Activated CD8-positive, alpha-beta T cell treated with anti-CD3 and anti-CD28 coated beads, Interleukin-2, amount 10 ng/mL, durations not matched to agents 7 days and 5 days (primary cell): ENCODE measurements around the gene CD300LB. TPM values are rescaled to one million over a fixed set of nuclear protein-coding genes. Genes with fewer than 3 reads are reported as not detected.
A peak's percentile ranks its signal among the peaks of the same experiment; 100 is the strongest.
"Not testable (repeated sequence)": the region's sequence is repeated elsewhere in the genome, so short reads cannot be mapped to it uniquely, and the experiment has no call there.

Source experiments
- ATAC-seq: fragments of 150-1000 bp; cut with Tn5 transposase; one replicate; pipeline ENCODE4 v1.10.0; 2021; ENCODE audit warnings: moderate library complexity
- CTCF ChIA-PET: fragments of 350-600 bp; sonication (Branson Sonifier 250); formaldehyde crosslinking; loops from one replicate; lab custom pipeline; 2021; ENCODE audit warnings: antibody characterized with exemption; lab: Charles Lee
- POLR2A ChIA-PET: fragments of 350-600 bp; sonication (Branson Sonifier 250); formaldehyde crosslinking; loops from one replicate; lab custom pipeline; 2021; ENCODE audit warnings: antibody characterized with exemption; lab: Charles Lee
- DNase-seq: peaks from one replicate; pipeline ENCODE4 v3.0.0-alpha.2; 2020
- H3K27ac Mint-ChIP-seq: one replicate; pipeline ENCODE4 v1.8.0; 2021; ENCODE audit warnings: mild to moderate bottlenecking, mixed read lengths
- H3K27me3 Mint-ChIP-seq: one replicate; pipeline ENCODE4 v1.8.0; 2021; ENCODE audit warnings: low read depth, mixed read lengths
- H3K36me3 Mint-ChIP-seq: one replicate; pipeline ENCODE4 v1.8.0; 2021; ENCODE audit warnings: low read depth, mixed read lengths
- H3K4me1 Mint-ChIP-seq: one replicate; pipeline ENCODE4 v1.8.0; 2021; ENCODE audit warnings: low read depth, mixed read lengths
- H3K4me3 Mint-ChIP-seq: one replicate; pipeline ENCODE4 v1.8.0; 2021; ENCODE audit warnings: mild to moderate bottlenecking, mixed read lengths
- H3K9me3 Mint-ChIP-seq: one replicate; pipeline ENCODE4 v1.8.0; 2022; ENCODE audit warnings: mixed read lengths; ENCODE audit not compliant: insufficient read depth
- total RNA-seq, 2 experiments: library from RNA; stranded (reverse); gene quantifications; one replicate each; pipeline ENCODE4 v1.2.3, GENCODE V29; 2021

Gene CD300LB
- total RNA-seq, 2 experiments from 2014 or later, result not detected

- H3K27me3 Mint-ChIP-seq, result peaks cover 35% of the 10 kb centered on the region
- CTCF ChIA-PET, result interaction anchor here (0.8 to 1.2 kb wide), 3 partner anchors 74 to 144 kb away, joined by 3 to 4 read pairs (median 4); no protein-coding TSS in a partner anchor
- peaks cover 12% of the 10 kb centered on the region for H3K36me3 Mint-ChIP-seq
- POLR2A ChIA-PET, result interaction anchor here (0.7 kb wide), 1 partner anchor 98 kb away, joined by 5 read pairs; no protein-coding TSS in a partner anchor
- H3K9me3 Mint-ChIP-seq, result no peaks in the 10 kb centered on the region
- ATAC-seq, result no peak
- no peak overlapping the region for H3K4me3 Mint-ChIP-seq
- no peak for DNase-seq
- no peak overlapping the region for H3K27ac Mint-ChIP-seq
- peaks cover 5% of the 10 kb centered on the region for H3K4me1 Mint-ChIP-seq
These were observed 19.2 kb downstream of the CD300LB start for GRCh38 chr17:74512036-74512435.

- no peaks in the 10 kb centered on the region for H3K9me3 Mint-ChIP-seq
- peaks cover 27% of the 10 kb centered on the region for H3K27me3 Mint-ChIP-seq
- no peaks in the 10 kb centered on the region for H3K4me1 Mint-ChIP-seq
- H3K4me3 Mint-ChIP-seq, result no peak overlapping the region
- ChIA-PET POLR2A (no interaction called here), CTCF (no interaction called here)
- no peaks in the 10 kb centered on the region for H3K36me3 Mint-ChIP-seq
- no peak overlapping the region for H3K27ac Mint-ChIP-seq
- no peak for ATAC-seq
- DNase-seq, result no peak
These were observed 23.1 kb downstream of the CD300LB start for GRCh38 chr17:74508156-74508555.

GRCh38 chr17:74503949-74504348 is 27.3 kb downstream of the CD300LB start:
- H3K4me1 Mint-ChIP-seq, H3K9me3 Mint-ChIP-seq, POLR2A ChIA-PET, H3K4me3 Mint-ChIP-seq, H3K36me3 Mint-ChIP-seq, ATAC-seq, H3K27ac Mint-ChIP-seq, CTCF ChIA-PET, DNase-seq: not testable (repeated sequence)
- H3K27me3 Mint-ChIP-seq, result peaks cover 14% of the 10 kb centered on the region

GRCh38 chr17:74502861-74503260 is 28.4 kb downstream of the CD300LB start:
- ATAC-seq, result no peak
- no peak overlapping the region for H3K27ac Mint-ChIP-seq
- H3K4me3 Mint-ChIP-seq, result no peak overlapping the region
- H3K27me3 Mint-ChIP-seq, result peaks cover 11% of the 10 kb centered on the region
- no peaks in the 10 kb centered on the region for H3K9me3 Mint-ChIP-seq
- H3K36me3 Mint-ChIP-seq, result no peaks in the 10 kb centered on the region
- H3K4me1 Mint-ChIP-seq, result no peaks in the 10 kb centered on the region
- ChIA-PET POLR2A (no interaction called here), CTCF (interaction anchor here (0.7 to 1.0 kb wide), 2 partner anchors 30 to 154 kb away, joined by 3 to 4 read pairs; no protein-coding TSS in a partner anchor)
- DNase-seq, result no peak

- POLR2A ChIA-PET, result no interaction called here
- no peaks in the 10 kb centered on the region for H3K36me3 Mint-ChIP-seq
- H3K27me3 Mint-ChIP-seq, result no peaks in the 10 kb centered on the region
- H3K27ac Mint-ChIP-seq, result no peak overlapping the region
- ATAC-seq (no peak), DNase-seq (no peak)
- H3K9me3 Mint-ChIP-seq, result no peaks in the 10 kb centered on the region
- no peak overlapping the region for H3K4me3 Mint-ChIP-seq
- CTCF ChIA-PET, result interaction anchor here (1.3 to 2.4 kb wide), 2 partner anchors 131 to 157 kb away, joined by 4 to 12 read pairs; no protein-coding TSS in a partner anchor
- H3K4me1 Mint-ChIP-seq, result no peaks in the 10 kb centered on the region
These were observed 31.3 kb downstream of the CD300LB start for GRCh38 chr17:74499992-74500391.

GRCh38 chr17:74497471-74497870 is 33.8 kb downstream of the CD300LB start:
- CTCF ChIA-PET, result interaction anchor here (1.7 to 8.3 kb wide), 2 partner anchors 40 to 117 kb away, joined by 6 to 66 read pairs; no protein-coding TSS in a partner anchor
- Mint-ChIP-seq H3K27ac (no peak overlapping the region), H3K27me3 (peaks cover 3% of the 10 kb centered on the region), H3K36me3 (no peaks in the 10 kb centered on the region), H3K4me3 (no peak overlapping the region), H3K9me3 (no peaks in the 10 kb centered on the region), H3K4me1 (peaks cover 6% of the 10 kb centered on the region)
- DNase-seq (no peak), ATAC-seq (no peak)
- POLR2A ChIA-PET, result interaction anchor here (0.6 kb wide), 1 partner anchor 267 kb away, joined by 3 read pairs; no protein-coding TSS in a partner anchor

- POLR2A ChIA-PET, result no interaction called here
- ATAC-seq (peak; percentile 72), DNase-seq (peak; percentile 76)
- Mint-ChIP-seq H3K9me3 (no peaks in the 10 kb centered on the region), H3K4me1 (peaks cover 13% of the 10 kb centered on the region), H3K36me3 (no peaks in the 10 kb centered on the region), H3K4me3 (no peak overlapping the region), H3K27ac (no peak overlapping the region), H3K27me3 (peaks cover 12% of the 10 kb centered on the region)
- CTCF ChIA-PET, result interaction anchor here (0.7 to 8.3 kb wide), 9 partner anchors 14 to 136 kb away, joined by 3 to 66 read pairs (median 3); partner anchors contain the start of gene GPR142
These were observed 37.9 kb downstream of the CD300LB start for GRCh38 chr17:74493331-74493833.

GRCh38 chr17:74491626-74492025 is 39.6 kb downstream of the CD300LB start:
- no peaks in the 10 kb centered on the region for H3K9me3 Mint-ChIP-seq
- H3K27me3 Mint-ChIP-seq, result peaks cover 14% of the 10 kb centered on the region
- no peaks in the 10 kb centered on the region for H3K36me3 Mint-ChIP-seq
- CTCF ChIA-PET, result interaction anchor here (1.0 to 8.3 kb wide), 7 partner anchors 9 to 124 kb away, joined by 3 to 66 read pairs (median 6); partner anchors contain the start of gene GPR142
- POLR2A ChIA-PET, result no interaction called here
- no peak overlapping the region for H3K27ac Mint-ChIP-seq
- peaks cover 13% of the 10 kb centered on the region for H3K4me1 Mint-ChIP-seq
- DNase-seq (no peak), ATAC-seq (no peak)
- no peak overlapping the region for H3K4me3 Mint-ChIP-seq

- ChIA-PET CTCF (interaction anchor here (1.1 to 8.3 kb wide), 3 partner anchors 33 to 122 kb away, joined by 8 to 66 read pairs (median 15); partner anchors contain the start of gene GPR142), POLR2A (no interaction called here)
- Mint-ChIP-seq H3K9me3 (no peaks in the 10 kb centered on the region), H3K27ac (no peak overlapping the region), H3K36me3 (no peaks in the 10 kb centered on the region), H3K27me3 (peaks cover 18% of the 10 kb centered on the region), H3K4me1 (peaks cover 13% of the 10 kb centered on the region), H3K4me3 (no peak overlapping the region)
- DNase-seq, result no peak
- no peak for ATAC-seq
These were observed 40.6 kb downstream of the CD300LB start for GRCh38 chr17:74490716-74491115.

GRCh38 chr17:74488276-74488675 is 43.0 kb downstream of the CD300LB start:
- H3K9me3 Mint-ChIP-seq, H3K36me3 Mint-ChIP-seq, DNase-seq, H3K27ac Mint-ChIP-seq, ATAC-seq, POLR2A ChIA-PET, H3K4me3 Mint-ChIP-seq: not testable (repeated sequence)
- Mint-ChIP-seq H3K27me3 (peaks cover 20% of the 10 kb centered on the region), H3K4me1 (peaks cover 11% of the 10 kb centered on the region)
- CTCF ChIA-PET, result interaction anchor here (0.8 to 3.1 kb wide), 5 partner anchors 29 to 120 kb away, joined by 3 to 14 read pairs (median 3); no protein-coding TSS in a partner anchor

GRCh38 chr17:74485841-74486240 is 45.4 kb downstream of the CD300LB start:
- H3K4me3 Mint-ChIP-seq, result no peak overlapping the region
- H3K27me3 Mint-ChIP-seq, result peaks cover 18% of the 10 kb centered on the region
- ChIA-PET POLR2A (no interaction called here), CTCF (interaction anchor here (3.1 kb wide), 1 partner anchor 107 kb away, joined by 14 read pairs; no protein-coding TSS in a partner anchor)
- ATAC-seq (no peak), DNase-seq (no peak)
- peaks cover 1% of the 10 kb centered on the region for H3K36me3 Mint-ChIP-seq
- H3K27ac Mint-ChIP-seq, result no peak overlapping the region
- H3K4me1 Mint-ChIP-seq, result peaks cover 2% of the 10 kb centered on the region
- H3K9me3 Mint-ChIP-seq, result no peaks in the 10 kb centered on the region
